Thymus (tissue), 11 donors: ENCODE data around the gene SIGLEC11. TPM values are rescaled to one million over a fixed set of nuclear protein-coding genes. Genes with fewer than 3 reads are reported as not detected.

Experiments
- DNase-seq, 9 donors: peaks; one replicate each; pipeline ENCODE4 v3.0.0-alpha.2; 2013; ENCODE audit warnings: low spot score in 9 of 9, low read depth in 6 of 9, missing footprints in 1 of 9
- H3K27ac ChIP-seq, 2 donors: one replicate each; pipeline ENCODE4 v1.5.1; 2013; ENCODE audit warnings: control low read depth in 1 of 2, low read depth in 1 of 2, low read length in 1 of 2, mild to moderate bottlenecking in 1 of 2, moderate library complexity in 1 of 2
- H3K27me3 ChIP-seq, 2 donors: one replicate each; pipeline ENCODE4 v1.5.1; 2013; ENCODE audit warnings: low read length in 1 of 2; ENCODE audit not compliant: control insufficient read depth in 2 of 2, insufficient read depth in 1 of 2
- H3K36me3 ChIP-seq, 2 donors: one replicate each; pipeline ENCODE4 v1.5.1; 2013; ENCODE audit warnings: low read length in 1 of 2, mild to moderate bottlenecking in 1 of 2, moderate library complexity in 1 of 2; ENCODE audit not compliant: control insufficient read depth in 2 of 2, insufficient read depth in 2 of 2
- H3K4me1 ChIP-seq, 2 donors: one replicate each; pipeline ENCODE4 v1.5.1; 2013; ENCODE audit warnings: low read length in 2 of 2; ENCODE audit not compliant: control insufficient read depth in 2 of 2, insufficient read depth in 2 of 2
- H3K4me3 ChIP-seq, 2 donors: one replicate each; pipeline ENCODE4 v1.5.1; 2013; ENCODE audit warnings: low read length in 2 of 2, control low read depth in 1 of 2, mild to moderate bottlenecking in 1 of 2
- H3K9me3 ChIP-seq, 2 donors: one replicate each; pipeline ENCODE4 v1.5.1; 2013; ENCODE audit warnings: low read length in 1 of 2, mild to moderate bottlenecking in 1 of 2; ENCODE audit not compliant: control insufficient read depth in 2 of 2, insufficient read depth in 1 of 2
- WGBS: extraction: QIAGEN DNeasy Blood & Tissue Kit; methylation state at CpG from one replicate; pipeline ENCODE4 v1.1.7; 2013; 5-methylcytosine and 5-hydroxymethylcytosine counted together
- polyA plus RNA-seq: library from polyadenylated mRNA; stranded (reverse); fragments of 200-250 nt; gene quantifications from one replicate; pipeline ENCODE4 v1.2.3, GENCODE V29; 2013
- total RNA-seq: library from RNA; stranded (reverse); fragments of 120-200 nt; gene quantifications from one replicate; pipeline ENCODE4 v1.2.4, GENCODE V29; 2013
- donor health status: healthy.

The SIGLEC11 gene
- total and polyA plus RNA-seq, 2 donors = 0.14 to 0.98 TPM

DNA sequence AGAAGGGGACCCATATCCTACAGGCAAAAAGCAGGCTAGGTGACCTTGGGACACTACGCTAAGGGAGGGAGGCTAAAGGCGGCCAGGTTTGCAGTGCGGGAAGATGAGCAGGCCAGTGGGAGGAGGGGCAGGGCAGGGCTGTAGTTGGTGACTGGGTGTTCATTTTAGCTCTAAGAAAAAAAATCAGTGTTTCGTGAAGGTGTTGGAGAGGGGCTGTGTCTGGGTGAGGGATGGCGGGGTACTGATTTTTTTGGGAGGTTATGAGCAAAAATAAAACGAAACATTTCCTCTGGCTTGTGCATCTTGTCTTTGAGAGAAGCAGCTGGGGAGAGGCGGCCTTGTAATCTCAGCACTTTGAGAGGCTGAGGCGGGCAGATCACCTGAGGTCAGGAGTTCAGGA lies 27.3 kb downstream of the SIGLEC11 start:
- Histone ChIP-seq H3K27me3 (peaks cover 3 to 9% of the 10 kb centered on the region in 2 donors), H3K27ac (peak overlapping the region in 1 of 2 donors; percentile 34), H3K4me3 (no peak overlapping the region), H3K9me3 (peaks cover 0 to 3% of the 10 kb centered on the region in 2 donors), H3K36me3 (peaks cover 3% of the 10 kb centered on the region in 2 donors), H3K4me1 (peaks cover under 1 to 43% of the 10 kb centered on the region in 2 donors)
- WGBS = 92% methylated on average over 8 of the region's 8 CpGs
- no peak for DNase-seq

DNA sequence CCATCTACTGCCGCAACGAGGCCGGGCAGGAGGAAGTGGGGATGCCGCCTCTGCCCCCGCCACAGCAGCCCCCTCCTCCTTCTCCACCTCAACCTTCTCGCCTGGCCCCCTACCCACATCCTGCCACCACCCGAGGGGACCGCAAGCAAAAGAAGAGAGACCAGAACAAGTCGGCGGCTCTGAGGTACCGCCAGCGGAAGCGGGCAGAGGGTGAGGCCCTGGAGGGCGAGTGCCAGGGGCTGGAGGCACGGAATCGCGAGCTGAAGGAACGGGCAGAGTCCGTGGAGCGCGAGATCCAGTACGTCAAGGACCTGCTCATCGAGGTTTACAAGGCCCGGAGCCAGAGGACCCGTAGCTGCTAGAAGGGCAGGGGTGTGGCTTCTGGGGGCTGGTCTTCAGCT lies 28.2 kb downstream of the SIGLEC11 start:
- Histone ChIP-seq H3K27me3 (peaks cover 0 to 5% of the 10 kb centered on the region in 2 donors), H3K4me1 (peaks cover 7 to 48% of the 10 kb centered on the region in 2 donors), H3K27ac (peak overlapping the region; percentile 34 to 70), H3K36me3 (peaks cover 3 to 6% of the 10 kb centered on the region in 2 donors), H3K9me3 (peaks cover 0 to 3% of the 10 kb centered on the region in 2 donors), H3K4me3 (peak overlapping the region; percentile 3 to 28)
- peak in 8 of 9 donors; percentile 34 to 86 (median 64) for DNase-seq
- 54% methylated on average over 25 of the region's 25 CpGs for WGBS

DNA sequence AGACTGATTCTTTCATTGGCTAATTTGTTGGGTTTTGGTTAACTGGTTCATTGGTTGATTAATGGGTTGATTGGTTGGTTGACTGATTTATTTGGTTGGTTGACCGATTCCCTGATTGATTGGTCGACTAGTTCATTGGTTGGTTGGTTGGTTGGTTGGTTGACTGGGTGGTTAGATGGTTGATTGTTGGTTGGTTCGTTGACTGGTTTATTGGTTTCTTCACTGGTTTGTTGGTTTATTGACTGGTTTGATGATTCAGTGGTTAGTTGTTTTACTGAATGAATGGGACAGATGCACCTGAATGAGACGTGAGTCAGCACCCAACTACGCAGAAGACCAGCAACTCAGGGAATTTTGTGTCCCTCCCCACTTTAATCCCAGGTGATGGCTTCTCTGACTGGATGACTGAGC lies 28.9 kb downstream of the SIGLEC11 start:
- no peak overlapping the region for H3K27ac ChIP-seq
- 97% methylated on average over 5 of the region's 5 CpGs for WGBS
- H3K27me3 ChIP-seq = peaks cover 0 to 3% of the 10 kb centered on the region in 2 donors
- peaks cover 0 to 3% of the 10 kb centered on the region in 2 donors for H3K9me3 ChIP-seq
- H3K36me3 ChIP-seq = peaks cover 8 to 13% of the 10 kb centered on the region in 2 donors
- H3K4me3 ChIP-seq = no peak overlapping the region
- no peak for DNase-seq
- H3K4me1 ChIP-seq = peaks cover 11 to 51% of the 10 kb centered on the region in 2 donors

DNA sequence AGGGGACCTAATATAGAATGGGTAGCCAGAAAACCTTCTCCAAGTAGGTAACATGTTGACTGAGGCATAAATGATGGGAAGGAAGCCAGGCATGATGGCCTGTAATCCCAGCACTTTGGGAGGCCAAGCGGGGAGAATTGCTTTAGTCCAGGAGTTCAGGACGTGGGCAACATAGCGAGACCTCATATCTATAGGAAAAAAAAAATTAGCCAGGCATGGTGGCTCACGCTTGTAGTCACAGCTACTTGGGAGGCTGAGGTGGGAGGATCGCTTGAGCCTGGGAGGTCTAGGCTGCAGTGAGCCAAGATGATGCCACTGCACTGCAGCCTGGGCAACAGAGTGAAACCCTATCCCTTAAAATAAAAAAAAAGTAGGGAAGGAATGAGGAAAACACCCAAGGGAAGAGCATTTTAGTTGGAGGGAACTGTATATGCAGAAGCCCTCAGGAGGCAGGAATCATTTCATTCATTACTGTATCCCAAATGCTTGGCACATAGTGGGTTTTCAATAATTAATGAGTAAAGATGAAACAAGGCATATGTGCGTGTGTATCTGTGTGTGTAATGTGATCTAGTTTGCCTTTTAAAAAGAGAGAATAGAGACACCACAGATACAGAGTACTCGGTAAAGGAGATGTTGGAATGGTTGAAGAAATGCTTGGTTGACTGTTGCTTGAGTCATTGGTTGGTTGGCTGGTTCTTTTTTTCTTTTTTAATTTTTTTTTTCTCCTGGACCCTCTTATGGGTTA lies 29.5 kb downstream of the SIGLEC11 start:
- Histone ChIP-seq H3K9me3 (peaks cover 0 to 3% of the 10 kb centered on the region in 2 donors), H3K27ac (no peak overlapping the region), H3K36me3 (peaks cover 8 to 19% of the 10 kb centered on the region in 2 donors), H3K4me1 (peaks cover 11 to 57% of the 10 kb centered on the region in 2 donors), H3K4me3 (no peak overlapping the region), H3K27me3 (peaks cover 0 to 2% of the 10 kb centered on the region in 2 donors)
- no peak for DNase-seq
- WGBS = 96% methylated on average over 7 of the region's 7 CpGs

DNA sequence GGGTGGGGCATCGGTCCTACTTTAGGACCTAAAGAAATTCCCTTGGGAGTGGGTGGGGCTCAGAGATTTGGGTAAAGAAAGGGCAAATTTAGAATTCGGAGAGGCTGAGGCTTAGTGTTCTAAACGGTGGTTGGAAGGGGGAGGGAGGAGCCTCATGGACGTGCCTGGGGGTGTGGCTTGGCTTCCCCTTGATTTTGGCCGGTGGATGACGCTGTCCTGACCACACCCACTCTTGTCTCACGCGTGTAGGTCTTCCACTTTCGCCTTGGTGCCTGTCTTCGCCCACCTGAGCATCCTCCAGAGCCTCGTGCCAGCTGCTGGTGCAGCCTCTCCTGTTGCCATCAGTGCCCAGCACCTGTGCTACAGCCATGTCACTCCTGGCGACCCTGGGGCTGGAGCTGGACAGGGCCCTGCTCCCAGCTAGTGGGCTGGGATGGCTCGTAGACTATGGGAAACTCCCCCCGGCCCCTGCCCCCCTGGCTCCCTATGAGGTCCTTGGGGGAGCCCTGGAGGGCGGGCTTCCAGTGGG lies 30.4 kb downstream of the SIGLEC11 start:
- H3K27ac ChIP-seq = peak overlapping the region in 1 of 2 donors; percentile 83
- peak in 1 of 9 donors; percentile 30 for DNase-seq
- H3K9me3 ChIP-seq = peaks cover 0 to 3% of the 10 kb centered on the region in 2 donors
- WGBS = 91% methylated on average over 15 of the region's 15 CpGs
- no peaks in the 10 kb centered on the region for H3K27me3 ChIP-seq
- H3K4me3 ChIP-seq = no peak overlapping the region
- peaks cover 12 to 57% of the 10 kb centered on the region in 2 donors for H3K4me1 ChIP-seq
- peaks cover 9 to 23% of the 10 kb centered on the region in 2 donors for H3K36me3 ChIP-seq

DNA sequence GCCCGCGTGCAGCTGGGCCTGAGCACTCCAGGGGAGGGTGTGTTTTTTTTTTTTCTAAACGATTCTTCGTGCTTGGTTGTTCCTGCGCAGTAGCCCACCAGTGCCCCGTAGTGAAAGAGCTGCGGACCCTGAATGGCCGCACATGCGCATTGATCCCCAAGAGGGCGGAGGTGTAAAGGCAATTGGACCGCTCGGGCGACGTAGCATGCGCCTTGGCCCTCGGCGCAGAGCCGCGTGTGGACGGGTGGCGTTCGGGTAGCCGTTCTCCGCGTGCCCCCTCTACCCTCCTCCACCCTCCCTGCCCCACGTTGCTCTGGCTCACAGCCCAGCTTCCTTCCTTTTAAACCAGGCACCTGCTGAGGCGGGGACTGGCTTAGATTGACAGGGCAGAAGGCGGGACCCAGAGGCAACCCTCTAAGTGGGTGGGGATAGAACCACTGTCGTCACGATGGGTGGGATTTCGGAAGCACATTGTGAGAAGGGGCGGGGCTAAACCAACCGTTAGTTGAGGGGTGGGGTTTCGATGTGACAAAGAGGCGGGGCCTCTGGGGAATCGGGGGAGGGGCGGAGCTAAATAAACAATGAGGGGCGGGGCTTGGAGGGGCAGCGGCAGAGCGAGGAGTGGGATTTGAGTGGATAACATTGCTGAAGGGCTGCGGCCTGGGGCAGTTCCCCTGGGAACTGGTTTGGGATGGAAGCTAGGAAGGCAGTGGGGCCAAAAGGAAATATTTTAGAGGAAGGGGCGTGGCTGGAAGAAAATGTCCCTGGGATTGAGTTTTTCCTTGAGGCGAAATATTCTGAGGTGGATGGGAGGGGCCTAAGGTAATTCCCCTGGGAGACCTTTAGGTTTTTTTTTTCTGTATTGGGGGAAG lies 31.1 kb downstream of the SIGLEC11 start:
- peaks cover 12 to 29% of the 10 kb centered on the region in 2 donors for H3K36me3 ChIP-seq
- peak overlapping the region; percentile 99 to 100 for H3K27ac ChIP-seq
- H3K4me3 ChIP-seq = peak overlapping the region; percentile 84 to 87
- 8% methylated on average over 43 of the region's 43 CpGs for WGBS
- H3K9me3 ChIP-seq = peaks cover 0 to 3% of the 10 kb centered on the region in 2 donors
- no peaks in the 10 kb centered on the region for H3K27me3 ChIP-seq
- DNase-seq = peak; percentile 88 to 97 (median 94)
- peaks cover 13 to 60% of the 10 kb centered on the region in 2 donors for H3K4me1 ChIP-seq

DNA sequence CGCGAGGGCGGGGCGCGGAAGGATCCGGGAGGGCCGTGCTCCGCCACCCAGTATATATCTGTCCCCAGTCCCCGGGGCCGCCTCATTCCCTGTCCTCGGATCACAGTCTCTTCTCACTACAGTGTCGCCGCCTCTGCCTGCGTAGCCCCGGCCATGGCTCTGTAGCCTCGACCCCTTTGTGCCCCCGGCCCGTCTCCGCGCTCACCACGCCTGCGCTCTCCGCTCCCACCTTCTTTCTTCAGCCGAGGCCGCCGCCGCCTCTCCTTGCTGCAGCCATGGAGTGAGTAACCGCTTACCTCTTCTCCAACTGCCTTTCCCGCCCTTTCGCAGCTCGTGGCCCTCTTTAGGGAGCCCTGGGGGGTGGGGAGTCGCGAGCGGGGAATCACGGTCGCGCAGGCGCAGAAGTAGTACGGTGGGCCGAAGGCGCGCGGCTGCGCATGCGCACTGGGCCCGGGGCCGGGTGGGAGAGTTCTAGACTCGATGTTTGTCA lies 31.8 kb downstream of the SIGLEC11 start, which contains the start of the genes ATF5 and NUP62:
Gene ATF5, plus strand, starts transcription at position 85 of the 490 bp plus-strand sequence. CDS start 1,646 bp downstream, outside the sequence.
Gene NUP62, minus strand, starts transcription at position 384 of the 490 bp plus-strand sequence. CDS start 19,697 bp downstream, outside the sequence.
- H3K9me3 ChIP-seq = peaks cover 0 to 3% of the 10 kb centered on the region in 2 donors
- no peaks in the 10 kb centered on the region for H3K27me3 ChIP-seq
- WGBS = under 1% methylated on average over 48 of the region's 48 CpGs
- H3K36me3 ChIP-seq = peaks cover 18 to 36% of the 10 kb centered on the region in 2 donors
- DNase-seq = peak in 7 of 9 donors; percentile 81 to 95 (median 91)
- peak within 1 kb of the TSS; percentile 99 to 100 for H3K27ac ChIP-seq
- H3K4me3 ChIP-seq = peak within 1 kb of the TSS; percentile 84 to 87
- peaks cover 13 to 61% of the 10 kb centered on the region in 2 donors for H3K4me1 ChIP-seq

DNA sequence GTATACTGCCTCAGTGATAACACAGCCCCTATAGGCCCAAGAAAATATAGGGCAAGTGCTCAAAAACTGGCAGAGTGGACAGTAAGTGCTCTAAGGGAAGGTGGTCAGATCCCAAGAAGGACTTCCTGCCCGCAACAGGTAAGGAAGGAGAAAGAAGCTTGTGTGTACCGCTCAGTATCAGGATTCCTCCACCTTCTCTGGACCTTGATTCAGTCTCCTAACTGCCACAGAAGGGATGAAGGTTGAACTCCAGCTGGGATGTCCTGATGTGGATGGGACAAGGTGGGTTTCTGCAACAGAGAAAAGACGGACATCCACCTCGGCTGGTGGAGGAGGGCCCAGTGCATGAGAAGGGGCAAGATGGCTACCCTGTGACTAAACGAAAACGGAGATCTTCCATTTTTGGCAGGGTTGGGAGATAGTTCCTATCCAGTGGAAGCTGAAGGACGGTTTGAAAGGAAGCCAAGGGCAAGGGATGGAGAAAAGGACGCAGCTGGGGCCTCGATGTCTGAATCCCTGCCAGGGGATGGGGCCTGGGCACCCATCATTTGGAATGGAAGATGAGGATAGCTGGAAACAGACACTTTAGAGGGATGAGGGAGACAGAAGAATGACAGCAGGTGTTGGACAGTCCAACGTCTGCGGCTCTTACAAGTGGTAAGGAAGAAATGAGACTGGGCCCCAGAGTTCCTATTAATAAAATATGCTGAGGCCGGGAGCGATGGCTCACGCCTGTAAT lies 33.3 kb downstream of the SIGLEC11 start:
- H3K9me3 ChIP-seq = peaks cover 1 to 3% of the 10 kb centered on the region in 2 donors
- 92% methylated on average over 14 of the region's 14 CpGs for WGBS
- no peak for DNase-seq
- no peaks in the 10 kb centered on the region for H3K27me3 ChIP-seq
- H3K4me3 ChIP-seq = peak overlapping the region; percentile 11 to 84
- H3K4me1 ChIP-seq = peaks cover 13 to 52% of the 10 kb centered on the region in 2 donors
- H3K27ac ChIP-seq = peak overlapping the region in 1 of 2 donors; percentile 38
- peaks cover 32 to 50% of the 10 kb centered on the region in 2 donors for H3K36me3 ChIP-seq
